GM19455 (cell line): ENCODE results near the gene SLC9A3.
"Not testable (repeated sequence)": the region's sequence is repeated elsewhere in the genome, so short reads cannot be mapped to it uniquely, and the experiment has no call there.

ENCODE experiments used
- ATAC-seq: cut with Tn5 transposase; IDR thresholded peaks from one replicate; pipeline ENCODE4 v1.9.1; 2021; ENCODE audit not compliant: unreplicated experiment

SLC9A3 gene

DNA sequence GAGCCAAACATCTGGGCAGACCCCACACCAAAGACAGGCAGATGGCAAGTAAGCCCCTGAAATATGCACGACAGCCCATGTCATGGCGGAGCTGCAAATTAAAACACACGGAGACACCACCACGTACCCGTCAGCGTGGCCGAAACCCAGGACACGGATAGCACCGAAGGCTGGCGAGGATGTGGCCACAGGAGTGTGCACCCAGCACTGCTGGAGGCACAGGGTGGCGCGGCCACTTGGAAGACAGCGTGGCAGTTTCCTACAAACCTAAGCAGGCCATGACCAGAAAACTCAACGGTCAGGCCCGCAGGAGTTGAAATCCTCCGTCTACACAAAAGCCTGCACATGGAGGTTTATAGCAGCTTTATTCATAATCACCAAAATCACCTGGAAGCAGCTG, 12.8 kb downstream of the SLC9A3 start:
- ATAC-seq = no peak

DNA sequence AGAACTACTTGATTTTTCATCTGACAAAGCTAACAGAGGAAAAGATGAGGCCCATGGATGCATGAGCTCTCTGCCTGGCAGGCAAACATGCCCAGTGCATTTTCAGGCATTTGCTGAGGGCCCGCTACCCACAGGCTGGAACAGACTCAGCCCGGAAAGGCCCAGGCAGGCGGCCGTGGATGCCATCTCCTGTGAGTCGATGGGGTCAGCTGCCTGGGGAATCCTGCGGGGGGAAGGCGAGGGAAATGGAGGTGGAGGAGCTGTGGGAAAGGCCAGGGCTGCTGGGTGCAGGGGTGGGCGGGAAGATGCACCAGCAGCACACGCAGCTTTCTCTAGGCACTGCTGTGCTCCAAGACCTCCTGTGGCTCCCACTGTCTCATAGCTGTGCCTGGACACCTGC, 13.7 kb downstream of the SLC9A3 start:
- ATAC-seq = no peak

DNA sequence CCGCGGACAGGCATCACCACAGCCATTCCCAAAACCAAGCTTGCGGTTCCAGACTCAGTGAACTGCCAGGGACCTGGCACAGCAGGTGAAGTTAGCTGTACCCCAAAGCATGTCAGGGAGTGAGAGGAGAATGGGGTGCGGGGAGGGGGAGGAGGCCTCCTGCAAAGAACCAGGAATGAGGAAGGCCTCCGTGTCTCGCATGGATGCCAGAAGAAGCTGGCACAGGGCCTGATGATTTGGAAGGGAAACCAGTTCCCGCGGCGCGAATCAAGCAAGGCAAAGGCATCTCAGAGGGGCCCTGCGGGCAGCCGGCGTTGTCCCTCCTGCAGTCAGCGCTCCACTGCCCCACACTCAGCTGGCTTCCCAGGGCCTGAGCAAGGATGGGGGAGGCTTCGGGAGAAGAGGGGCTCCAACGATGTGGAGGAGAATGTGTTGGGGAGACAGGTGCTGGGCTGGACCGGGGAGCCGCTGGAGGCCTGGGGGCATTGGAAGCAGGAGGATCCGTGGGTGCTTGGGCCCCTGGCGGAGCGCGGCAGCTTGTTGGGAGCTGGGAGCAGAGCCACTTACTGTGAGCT, 14.6 kb downstream of the SLC9A3 start:
- ATAC-seq = no peak

DNA sequence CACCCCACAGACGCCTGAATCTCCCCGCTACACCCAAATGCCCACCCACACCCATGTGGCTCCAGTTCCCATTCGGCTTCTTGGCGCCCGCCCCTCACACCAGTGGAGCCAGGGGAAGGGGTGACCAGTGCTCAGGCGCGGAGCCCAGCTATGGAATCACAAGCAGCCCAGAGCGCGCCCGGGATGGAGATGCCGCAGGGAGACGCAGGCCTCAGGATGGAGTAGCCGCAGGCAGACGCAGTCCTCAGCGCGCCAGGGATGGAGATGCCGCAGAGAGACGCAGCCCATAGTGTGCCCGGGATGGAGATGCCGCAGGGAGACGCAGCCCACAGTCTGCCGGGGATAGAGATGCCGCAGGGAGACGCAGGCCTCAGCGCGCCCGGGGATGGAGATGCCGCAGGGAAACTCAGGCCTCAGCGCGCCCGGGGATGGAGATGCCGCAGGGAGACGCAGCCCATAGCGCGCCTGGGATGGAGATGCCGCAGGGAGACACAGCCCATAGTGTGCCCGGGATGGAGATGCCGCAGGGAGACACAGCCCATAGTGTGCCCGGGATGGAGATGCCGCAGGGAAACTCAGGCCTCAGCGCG, 16.2 kb downstream of the SLC9A3 start:
- not testable (repeated sequence) for ATAC-seq

DNA sequence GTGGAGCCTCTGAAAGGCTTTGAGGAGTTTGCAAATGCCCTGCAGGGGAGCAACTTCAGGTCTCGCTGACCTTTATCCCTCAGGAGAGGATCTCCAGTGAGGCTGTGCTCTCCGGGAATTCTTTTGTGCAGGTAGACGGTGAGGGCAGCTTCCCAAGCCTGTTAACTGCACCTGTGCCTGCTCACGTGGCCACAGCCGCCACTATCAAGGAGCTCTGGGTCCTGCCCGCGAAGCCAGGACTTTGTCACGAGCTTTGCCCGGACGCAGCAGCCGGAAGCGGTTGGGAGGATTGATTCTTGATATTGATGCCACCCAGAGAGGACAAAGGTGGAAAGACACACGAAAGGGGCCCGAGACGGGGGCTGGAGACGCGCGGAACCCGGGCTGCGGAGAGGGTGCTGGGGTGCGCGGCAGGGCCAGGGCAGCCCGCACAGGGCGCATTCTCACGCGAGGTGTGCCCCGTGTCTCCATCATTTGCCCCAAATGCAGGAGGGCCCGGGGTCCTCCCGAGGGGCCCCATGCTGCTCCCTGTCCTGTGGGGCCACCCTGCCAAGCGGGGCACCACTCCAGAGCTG, 18.2 kb downstream of the SLC9A3 start:
- no peak for ATAC-seq

DNA sequence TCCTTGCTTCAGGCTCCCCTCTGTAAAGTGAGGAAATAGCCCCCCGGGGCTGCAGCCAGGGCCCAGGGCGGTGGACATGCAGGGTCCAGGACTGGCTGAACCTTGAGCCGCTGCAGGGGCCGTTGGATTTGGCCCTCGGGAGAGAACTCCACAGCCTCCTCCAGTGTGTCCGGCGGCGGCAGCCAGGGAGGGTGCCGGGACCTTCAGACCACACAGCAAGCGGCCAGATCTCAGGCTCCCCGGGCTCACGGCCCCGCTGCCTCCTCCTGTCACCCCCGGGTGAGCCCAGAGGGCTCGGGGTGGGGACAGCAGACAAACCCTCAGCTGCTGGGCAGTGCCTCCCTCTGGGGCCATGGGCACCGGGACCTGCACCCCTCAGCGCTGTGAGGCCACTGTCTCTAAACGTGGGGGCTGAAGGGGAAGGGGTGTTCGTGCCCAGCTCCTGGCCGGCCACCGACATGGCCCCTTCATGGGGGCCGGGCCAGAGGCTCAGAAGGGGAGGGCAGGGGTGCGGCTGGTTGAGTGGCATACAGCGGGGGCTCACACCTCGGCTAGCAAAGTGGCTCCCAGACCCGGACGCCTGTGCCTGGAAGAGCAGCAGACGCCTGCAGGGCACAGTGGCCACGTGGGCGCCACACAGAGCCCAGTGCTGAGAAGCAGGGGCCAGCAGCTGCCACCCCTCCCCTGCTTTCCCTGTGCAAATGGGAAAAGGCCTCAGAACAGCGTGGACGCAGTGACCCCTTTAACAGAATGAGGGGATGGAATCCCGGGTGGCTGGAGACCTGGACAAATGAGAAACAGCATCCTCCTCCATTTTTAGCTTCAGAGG, 19.7 kb downstream of the SLC9A3 start:
- no peak for ATAC-seq

DNA sequence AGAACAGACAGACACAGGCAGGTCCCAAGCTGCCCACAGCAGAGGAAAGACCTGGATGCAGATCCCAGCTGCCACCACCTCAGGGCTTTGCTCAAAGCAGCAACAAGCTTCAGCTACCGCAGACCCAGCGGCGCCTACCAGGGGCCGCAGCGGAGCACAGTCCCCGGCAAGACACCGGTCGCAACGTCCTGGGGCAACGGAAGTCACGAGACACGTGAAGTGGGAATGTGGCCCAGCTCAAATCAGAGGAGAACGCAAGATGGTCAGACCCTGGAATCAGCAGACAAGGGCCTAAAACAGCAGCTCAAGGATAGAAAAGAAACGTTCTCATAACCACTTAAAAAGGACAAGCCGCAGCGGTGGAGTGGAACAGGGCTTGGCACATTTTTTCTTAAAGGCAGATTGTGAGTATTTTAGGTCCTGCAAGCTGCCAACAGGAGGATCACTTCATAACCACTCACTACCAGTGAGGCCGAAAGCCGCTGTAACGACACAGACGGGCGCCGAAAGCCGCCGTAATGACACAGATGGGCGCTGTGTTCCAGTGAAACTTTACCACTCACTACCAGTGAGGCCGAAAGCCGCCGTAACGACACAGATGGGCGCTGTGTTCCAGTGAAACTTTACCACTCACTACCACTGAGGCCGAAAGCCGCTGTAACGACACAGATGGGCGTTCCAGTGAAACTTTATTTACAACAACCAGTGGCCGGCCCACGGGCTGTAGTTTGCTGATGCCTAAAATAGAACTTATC, 21.7 kb downstream of the SLC9A3 start:
- no peak for ATAC-seq

DNA sequence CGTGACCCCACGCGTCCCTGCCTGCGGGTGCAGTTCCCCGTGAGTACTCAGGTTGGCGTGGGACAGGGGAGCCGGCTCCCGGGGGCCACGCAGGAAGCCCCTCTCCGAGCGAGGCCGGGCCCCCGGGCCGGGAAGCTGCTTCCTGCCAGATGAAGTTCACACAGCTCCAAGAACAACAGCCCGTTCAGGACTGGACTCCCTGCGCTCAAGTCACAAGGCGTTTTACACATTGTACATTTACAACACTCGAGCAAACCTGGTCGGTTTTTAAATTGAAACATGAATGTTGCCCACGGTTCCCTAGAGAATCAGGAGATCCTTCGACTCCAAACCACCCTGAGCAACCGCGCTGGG, 22.4 kb downstream of the SLC9A3 start:
- ATAC-seq = no peak

DNA sequence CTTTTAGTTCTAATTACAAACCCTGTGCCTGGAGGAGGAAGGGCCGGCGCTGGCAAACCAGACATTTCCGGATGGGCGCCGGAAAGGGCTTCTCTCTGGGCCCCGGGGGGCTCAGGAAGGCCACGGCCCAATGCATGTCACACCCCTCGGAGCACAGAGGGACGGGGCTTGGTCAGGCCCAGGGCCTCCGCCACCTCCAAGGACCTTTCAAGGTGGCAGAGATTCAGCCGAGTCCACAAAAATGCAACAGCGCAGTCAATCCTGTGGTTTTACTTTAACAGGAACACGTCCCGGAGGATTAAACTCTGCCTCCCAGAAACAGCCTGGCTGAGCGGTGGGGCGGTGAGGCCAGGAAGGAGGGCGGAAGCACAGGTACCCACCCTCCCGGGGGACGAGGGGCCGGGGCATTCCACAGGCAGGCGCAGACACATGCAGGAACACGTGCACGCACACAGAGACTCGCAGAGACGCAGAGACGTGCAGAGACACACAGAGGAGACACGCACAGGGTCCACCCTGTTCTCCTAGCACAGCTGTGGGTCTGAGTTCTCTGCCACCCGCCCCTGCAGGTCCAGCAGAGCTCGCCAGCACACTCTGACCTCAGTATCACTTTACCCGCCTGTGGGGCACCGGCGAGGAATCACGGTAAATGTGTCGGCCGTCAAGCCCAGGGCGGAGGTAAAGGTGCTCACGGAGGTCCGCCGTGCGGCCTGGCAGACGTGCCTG, 23.0 kb downstream of the SLC9A3 start:
- ATAC-seq = no peak

DNA sequence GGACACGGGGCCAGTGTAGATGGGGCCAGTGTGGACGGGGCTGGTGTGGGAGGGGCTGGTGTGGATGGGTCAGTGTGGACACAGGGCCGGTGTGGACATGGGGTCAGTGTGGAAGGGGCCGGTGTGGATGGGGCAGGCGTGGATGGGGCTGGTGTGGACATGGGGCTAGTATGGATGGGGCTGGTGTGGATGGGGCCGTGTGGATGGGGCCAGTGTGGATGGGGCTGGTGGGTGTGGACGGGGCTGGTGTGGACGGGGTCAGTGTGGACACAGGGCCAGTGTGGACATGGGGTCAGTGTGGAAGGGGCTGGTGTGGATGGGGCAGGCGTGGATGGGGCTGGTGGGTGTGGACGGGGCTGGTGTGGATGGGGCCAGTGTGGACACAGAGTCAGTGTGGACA, 23.8 kb downstream of the SLC9A3 start:
- no peak for ATAC-seq

DNA sequence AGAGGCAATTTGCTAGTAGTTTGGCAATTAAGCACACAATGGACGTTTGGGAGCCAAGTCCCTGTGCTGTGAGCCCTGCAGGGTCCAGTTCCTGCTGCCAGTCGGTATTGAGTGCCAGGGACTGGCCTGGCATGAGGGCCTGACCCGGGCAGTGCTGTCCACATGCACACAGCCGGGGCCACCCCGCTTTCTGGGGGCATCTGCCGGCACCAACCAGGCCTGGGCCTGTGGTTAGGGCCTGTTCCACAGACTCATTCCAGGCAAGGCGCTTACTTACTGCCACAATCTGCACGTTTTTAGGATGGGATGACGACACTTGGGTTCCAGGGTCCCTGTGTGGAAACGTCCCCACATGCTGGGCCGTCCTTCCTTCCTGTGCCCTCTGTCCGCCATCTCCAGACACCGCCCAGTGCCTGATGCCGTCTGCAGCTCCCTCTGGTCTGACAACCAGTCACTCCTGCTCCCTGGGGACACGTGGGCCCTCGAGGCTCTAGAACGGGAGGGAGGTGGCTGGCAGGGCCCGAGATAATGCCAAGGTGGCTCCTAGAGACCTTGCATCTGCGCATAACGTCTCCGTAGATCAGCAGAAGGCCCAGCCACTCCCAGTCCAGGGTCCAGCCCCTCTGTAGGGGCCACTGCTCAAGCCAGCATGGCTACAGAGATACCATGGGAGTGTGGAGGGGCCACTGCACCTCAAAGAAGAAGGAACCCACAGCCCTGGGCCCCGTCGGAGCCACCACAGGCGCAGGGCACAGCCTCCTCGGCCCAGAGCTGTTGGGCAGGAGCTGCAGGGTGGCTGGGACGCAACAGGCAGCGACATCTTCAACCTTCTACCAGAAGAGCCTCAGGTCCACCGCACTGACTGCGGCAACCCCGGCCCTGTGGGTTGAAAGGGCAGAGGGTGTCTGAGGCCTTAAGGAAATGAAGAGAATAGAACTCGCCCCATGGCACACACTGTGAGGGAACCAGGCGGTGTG, 24.7 kb downstream of the SLC9A3 start:
- no peak for ATAC-seq

DNA sequence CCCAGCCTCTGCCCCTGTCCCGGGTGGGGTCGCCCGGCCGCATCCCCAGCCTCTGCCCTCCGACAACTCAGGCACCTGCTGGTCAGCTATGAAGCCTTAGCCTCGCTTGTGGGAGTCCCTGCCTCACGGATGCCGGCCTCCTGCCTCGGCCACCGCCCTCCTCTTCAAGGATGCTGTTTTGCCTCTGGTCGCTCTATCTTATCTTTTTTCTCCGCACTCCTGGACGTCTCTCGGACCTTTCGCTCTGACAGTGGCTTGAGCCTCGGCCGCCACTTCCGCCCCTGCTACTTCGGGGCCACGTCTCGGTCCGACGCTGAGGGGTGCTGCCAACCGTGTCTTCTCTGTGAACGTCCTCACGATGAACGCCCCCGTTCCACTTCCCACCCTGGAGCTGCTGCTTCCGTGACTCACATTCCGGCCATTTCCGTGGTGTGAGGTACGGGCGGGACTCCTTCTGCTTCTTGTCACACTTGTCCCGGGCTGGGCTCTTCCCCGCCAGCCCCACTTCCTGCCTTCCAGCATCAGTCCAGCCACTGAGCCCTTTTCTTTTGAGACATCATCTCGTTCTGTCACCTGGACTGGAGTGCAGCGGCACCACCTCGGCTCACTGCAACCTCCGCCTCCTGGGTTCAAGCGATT, 26.3 kb downstream of the SLC9A3 start:
- no peak for ATAC-seq

DNA sequence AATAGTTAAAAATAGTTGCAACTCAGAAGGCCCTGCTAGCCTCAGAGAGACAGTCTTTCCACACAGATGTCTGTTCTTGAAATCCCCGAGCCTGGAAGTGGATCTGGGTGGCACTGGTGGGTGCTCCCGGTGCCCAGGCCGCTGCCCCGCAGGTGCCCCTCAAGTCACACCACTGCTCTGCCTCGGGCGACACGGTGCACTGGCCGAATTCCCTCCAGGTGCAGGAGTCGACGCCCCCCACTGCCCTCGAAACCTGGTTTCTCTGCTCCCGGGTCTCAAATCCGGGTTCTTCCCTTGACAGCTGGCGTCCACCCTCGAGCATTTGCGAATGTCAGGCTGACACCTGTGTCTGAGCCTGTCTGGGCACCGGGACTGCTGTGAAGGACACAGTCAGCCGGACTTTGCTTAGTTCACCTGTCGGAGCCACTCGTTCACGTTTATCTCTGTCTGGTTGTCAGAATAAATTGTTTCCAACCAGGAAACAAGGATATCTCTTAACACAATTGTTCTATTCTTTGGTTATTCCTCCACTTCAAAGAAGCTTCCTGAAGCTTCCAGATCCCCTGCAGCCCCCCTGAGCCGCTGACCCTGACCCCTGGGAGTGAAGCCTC, 27.1 kb downstream of the SLC9A3 start:
- ATAC-seq = no peak

DNA sequence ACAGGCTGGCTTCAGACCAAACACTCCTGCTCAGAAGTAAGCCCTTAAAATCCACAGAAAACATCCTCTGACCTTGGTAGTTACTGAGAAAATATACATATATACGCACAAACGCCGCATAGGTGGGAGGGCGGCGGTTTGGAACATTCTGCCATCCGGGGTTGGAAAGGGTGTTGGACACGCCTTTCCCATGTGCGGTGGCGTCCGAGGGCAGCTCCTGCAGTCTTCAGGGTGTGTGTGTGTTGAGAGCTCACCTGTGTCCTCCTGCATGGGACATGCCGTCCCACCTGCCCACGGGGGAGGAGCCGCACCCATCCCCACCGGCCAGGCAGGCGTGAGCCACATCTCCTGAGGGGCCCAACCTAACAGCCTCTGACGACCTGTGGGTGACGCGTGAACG, 28.2 kb downstream of the SLC9A3 start:
- no peak for ATAC-seq

DNA sequence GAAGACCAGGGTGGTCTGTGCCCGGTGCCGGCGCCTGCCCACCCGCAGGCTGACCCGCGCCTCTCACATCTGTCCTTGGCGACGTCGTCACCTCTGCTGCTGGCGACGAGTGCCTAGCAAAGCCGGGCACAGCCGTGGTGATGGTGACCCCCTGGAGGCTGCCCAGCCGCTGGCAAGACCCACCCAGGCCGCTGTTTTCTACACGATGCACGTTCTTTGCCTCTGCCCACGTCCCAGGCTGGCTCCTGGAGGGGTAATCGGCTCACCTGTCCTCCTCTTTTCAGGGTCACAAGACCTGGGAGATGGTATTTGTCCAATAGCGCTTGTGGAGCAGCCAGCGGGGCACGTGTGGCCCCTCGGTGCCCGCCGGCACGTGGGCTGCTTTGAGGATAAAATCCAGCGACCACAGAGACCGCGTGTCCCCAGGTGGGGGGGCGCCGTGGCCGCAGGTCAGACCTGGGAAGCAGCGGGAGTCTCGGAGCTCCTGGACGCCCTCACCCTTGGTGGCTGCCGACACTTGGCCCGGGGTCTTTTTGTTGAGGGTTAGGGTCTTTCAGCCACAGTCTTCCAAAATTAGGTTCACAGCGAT, 29.5 kb downstream of the SLC9A3 start:
- no peak for ATAC-seq

DNA sequence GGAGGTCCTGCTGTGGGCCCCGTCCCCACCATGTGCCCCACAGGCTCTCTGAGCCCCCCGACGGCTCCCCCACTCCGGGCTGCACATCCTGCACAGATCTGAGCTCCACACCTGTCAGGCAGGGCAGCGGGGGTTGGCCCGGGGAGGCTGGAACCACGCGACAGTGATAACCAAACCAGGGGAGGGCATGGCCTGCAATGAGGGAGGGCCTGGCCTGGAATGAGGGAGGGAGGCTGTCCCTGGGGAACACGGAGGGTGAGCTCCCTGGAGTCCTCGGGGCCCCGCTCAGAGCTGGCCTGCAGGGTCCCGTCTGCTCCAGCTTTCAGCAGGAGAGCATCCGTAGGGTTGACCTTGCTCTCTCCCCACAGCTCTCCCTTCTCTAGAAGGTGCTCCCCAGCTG, 30.5 kb downstream of the SLC9A3 start:
- ATAC-seq = no peak

DNA sequence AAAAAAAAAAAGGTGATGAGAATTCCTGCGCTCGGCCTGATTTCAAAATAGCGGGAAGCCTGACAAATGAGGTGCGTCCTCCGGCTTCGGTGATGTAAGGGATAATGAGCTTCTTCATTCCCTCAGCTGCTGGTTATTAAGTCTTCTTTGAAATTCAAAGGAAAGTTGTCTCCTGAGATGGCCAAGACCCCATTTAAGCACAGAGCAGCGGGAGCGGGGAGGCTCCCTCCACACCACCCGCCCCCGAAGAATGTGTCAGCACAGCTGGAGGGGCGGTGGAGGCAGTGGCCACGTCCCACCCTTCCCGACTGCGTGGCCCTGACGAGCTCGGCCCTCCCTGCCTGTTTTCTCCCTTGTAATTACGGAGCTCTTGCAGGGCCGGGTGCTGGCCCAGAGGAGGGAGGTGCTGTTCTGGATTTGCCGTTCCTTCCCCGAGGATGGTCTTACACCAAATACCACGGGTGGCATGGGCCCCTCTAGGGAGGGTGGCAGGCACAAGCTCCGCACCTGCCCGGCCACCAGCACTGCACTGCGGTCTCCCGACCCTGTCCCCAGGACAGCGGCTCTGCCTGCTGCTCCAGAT, 31.0 kb downstream of the SLC9A3 start:
- no peak for ATAC-seq

DNA sequence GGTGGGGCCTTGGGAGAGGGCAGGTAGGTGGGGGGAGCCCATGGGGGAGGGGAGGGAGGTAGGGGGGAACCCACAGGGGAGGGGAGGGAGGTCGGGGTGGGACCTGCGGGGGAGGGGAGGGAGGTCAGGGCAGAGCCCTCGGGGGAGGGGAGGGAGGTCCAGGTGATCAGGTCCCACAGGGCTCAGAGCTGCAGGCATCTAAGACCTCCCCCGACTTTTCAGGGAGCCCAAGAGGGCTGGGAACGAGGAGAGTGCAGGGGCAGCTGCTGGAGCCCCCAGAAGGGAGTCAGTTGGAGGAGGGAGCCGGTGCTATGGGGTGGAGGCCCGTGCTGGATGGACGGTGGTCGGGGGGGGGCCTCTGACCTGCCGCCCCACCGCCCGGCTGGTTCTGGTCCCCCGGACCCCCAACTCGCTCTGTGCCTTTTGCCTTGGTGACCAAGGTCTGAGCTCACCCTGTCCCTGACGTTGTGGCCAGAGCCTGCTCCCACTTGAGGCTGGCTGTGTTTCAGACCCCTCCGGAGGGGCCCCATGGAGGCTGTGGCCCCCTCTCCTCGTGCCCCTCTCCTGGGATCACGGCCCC, 31.8 kb downstream of the SLC9A3 start:
- ATAC-seq = no peak
